Mesendoderm (in vitro differentiated cells): ENCODE results near the gene FAXC.
A peak's percentile ranks its signal among the peaks of the same experiment; 100 is the strongest.
"Not testable (repeated sequence)": the region's sequence is repeated elsewhere in the genome, so short reads cannot be mapped to it uniquely, and the experiment has no call there.

Source experiments
- DNase-seq: peaks from one replicate; pipeline ENCODE4 v3.0.0; 2013
- H2AK5ac ChIP-seq: 2 replicates; pipeline ENCODE4 v1.6.1; 2013; ENCODE audit warnings: low read length, inconsistent platforms
- H2BK120ac ChIP-seq: 2 replicates; pipeline ENCODE4 v1.6.1; 2013; ENCODE audit warnings: low read depth, mild to moderate bottlenecking, low read length, moderate library complexity, mixed read lengths
- H2BK15ac ChIP-seq: replicated peaks from 2 replicates; pipeline ENCODE4 v1.6.1; 2013; ENCODE audit warnings: low read depth, mild to moderate bottlenecking, moderate library complexity
- H2BK5ac ChIP-seq: 2 replicates; pipeline ENCODE4 v1.6.1; 2013; ENCODE audit warnings: low read length, inconsistent platforms
- H3K18ac ChIP-seq: 2 replicates; pipeline ENCODE4 v1.6.1; 2013; ENCODE audit warnings: mild to moderate bottlenecking, low read length, mixed read lengths
- H3K23ac ChIP-seq: one replicate; pipeline ENCODE4 v1.6.1; 2013; ENCODE audit warnings: low read length
- H3K27ac ChIP-seq: 2 replicates; pipeline ENCODE4 v1.5.1; 2013; ENCODE audit warnings: low read depth, mild to moderate bottlenecking, inconsistent platforms, low read length, moderate library complexity
- H3K27me3 ChIP-seq: 2 replicates; pipeline ENCODE4 v1.6.1; 2013; ENCODE audit warnings: low read length, control low read depth, mild to moderate bottlenecking, inconsistent platforms; ENCODE audit not compliant: insufficient read depth, poor library complexity
- H3K36me3 ChIP-seq: 2 replicates; pipeline ENCODE4 v1.6.1; 2013; ENCODE audit warnings: low read length, inconsistent platforms; ENCODE audit not compliant: control insufficient read depth, insufficient read depth
- H3K4ac ChIP-seq: one replicate; pipeline ENCODE4 v1.6.1; 2013; ENCODE audit warnings: low read depth, mild to moderate bottlenecking, low read length, moderate library complexity
- H3K4me1 ChIP-seq: 2 replicates; pipeline ENCODE4 v1.6.1; 2013; ENCODE audit warnings: low read depth, low read length, inconsistent platforms; ENCODE audit not compliant: control insufficient read depth
- H3K4me2 ChIP-seq: 2 replicates; pipeline ENCODE4 v1.6.1; 2013; ENCODE audit warnings: low read length
- H3K4me3 ChIP-seq: 2 replicates; pipeline ENCODE4 v1.5.1; 2013; ENCODE audit warnings: mild to moderate bottlenecking, low read length
- H3K56ac ChIP-seq: one replicate; pipeline ENCODE4 v1.6.1; 2013; ENCODE audit warnings: low read length
- H3K79me1 ChIP-seq: 2 replicates; pipeline ENCODE4 v1.6.1; 2013; ENCODE audit warnings: low read length, inconsistent platforms
- H3K79me2 ChIP-seq: 2 replicates; pipeline ENCODE4 v1.6.1; 2013; ENCODE audit warnings: mild to moderate bottlenecking, low read length; ENCODE audit not compliant: control insufficient read depth, insufficient read depth
- H3K9ac ChIP-seq: 2 replicates; pipeline ENCODE4 v1.6.1; 2013; ENCODE audit warnings: low read length, inconsistent platforms
- H4K5ac ChIP-seq: one replicate; pipeline ENCODE4 v1.6.1; 2013; ENCODE audit warnings: low read length
- H4K8ac ChIP-seq: one replicate; pipeline ENCODE4 v1.6.1; 2013; ENCODE audit warnings: low read depth, mild to moderate bottlenecking, control low read depth, low read length, moderate library complexity
- WGBS: extraction: QIAGEN DNeasy Blood & Tissue Kit; methylation state at CpG from one replicate; pipeline ENCODE4 v1.1.7; 2013; ENCODE audit warnings: low lambda C conversion rate, missing lambda C conversion rate; ENCODE audit not compliant: insufficient coverage; ENCODE audit errors: extremely low coverage; 5-methylcytosine and 5-hydroxymethylcytosine counted together

FAXC gene

DNA sequence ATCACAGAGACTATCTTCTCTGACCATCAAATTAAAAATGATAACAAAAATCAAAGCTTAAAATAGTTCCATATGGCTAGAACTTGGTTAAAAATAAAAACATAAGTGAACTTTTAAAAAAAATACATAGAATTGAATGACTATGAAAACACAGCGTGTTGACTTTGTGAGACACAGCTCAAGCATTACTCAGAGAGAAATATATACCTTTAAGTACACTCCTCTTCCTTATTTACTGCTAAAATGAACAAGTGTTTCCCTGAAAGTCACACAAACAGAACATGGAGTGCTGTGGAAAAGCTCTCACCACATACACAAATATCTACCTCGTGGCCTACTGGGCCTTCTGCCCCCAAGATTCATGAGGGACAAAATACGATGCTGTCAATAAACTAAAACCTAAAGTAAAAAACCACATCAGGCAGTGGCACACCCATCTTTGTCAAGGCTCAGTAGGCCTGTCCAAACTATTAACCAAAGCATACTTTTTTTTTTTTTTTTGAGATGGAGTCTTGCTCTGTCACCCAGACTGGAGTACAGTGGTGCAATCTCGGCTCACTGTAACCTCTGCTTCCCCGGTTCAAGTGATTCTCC, 7.5 kb downstream of the FAXC start:
- Histone ChIP-seq H2BK120ac (no peak overlapping the region), H3K4me3 (no peak overlapping the region), H3K9ac (no peak overlapping the region), H3K4me2 (no peak overlapping the region), H3K23ac (no peak overlapping the region), H4K5ac (no peak overlapping the region), H2BK5ac (no peak overlapping the region), H3K27ac (no peak overlapping the region), H2AK5ac (no peak overlapping the region), H3K36me3 (no peaks in the 10 kb centered on the region), H3K79me2 (no peaks in the 10 kb centered on the region), H2BK15ac (no peak overlapping the region), H4K8ac (no peak overlapping the region), H3K18ac (no peak overlapping the region), H3K56ac (no peak overlapping the region), H3K4ac (no peak overlapping the region), H3K4me1 (no peaks in the 10 kb centered on the region), H3K79me1 (peaks cover 4% of the 10 kb centered on the region), H3K27me3 (no peaks in the 10 kb centered on the region)
- DNase-seq = no peak
- WGBS = no CpG with 5 or more reads among the region's 5 CpGs

DNA sequence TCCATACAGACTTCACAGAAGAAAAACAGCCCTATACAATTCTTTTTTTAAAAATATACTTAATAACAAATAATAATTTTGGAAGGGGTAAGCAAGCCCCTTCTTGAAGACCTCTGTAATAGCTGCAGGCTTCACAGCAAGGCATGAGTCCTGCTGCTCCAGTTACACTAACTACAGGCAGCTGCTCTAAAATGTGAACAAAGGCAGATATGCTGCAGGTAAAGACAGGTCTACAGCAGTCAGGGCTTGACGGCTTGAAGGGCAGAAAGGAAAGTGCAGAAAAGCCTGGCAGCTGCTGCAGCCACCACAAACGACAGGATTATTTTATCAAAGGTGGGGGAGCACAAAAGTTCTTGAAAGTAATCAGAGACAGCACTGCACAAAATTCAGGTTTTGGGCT, 11.3 kb downstream of the FAXC start:
- Histone ChIP-seq H3K79me1 (no peaks in the 10 kb centered on the region), H3K36me3 (no peaks in the 10 kb centered on the region), H3K23ac (no peak overlapping the region), H2BK5ac (no peak overlapping the region), H3K79me2 (no peaks in the 10 kb centered on the region), H3K56ac (no peak overlapping the region), H2BK15ac (no peak overlapping the region), H3K9ac (no peak overlapping the region), H3K4me3 (no peak overlapping the region), H2BK120ac (no peak overlapping the region), H3K4me1 (no peaks in the 10 kb centered on the region), H3K27me3 (no peaks in the 10 kb centered on the region), H3K4me2 (no peak overlapping the region), H4K5ac (no peak overlapping the region), H3K27ac (no peak overlapping the region), H3K4ac (no peak overlapping the region), H4K8ac (no peak overlapping the region), H3K18ac (no peak overlapping the region), H2AK5ac (no peak overlapping the region)
- no peak for DNase-seq
- WGBS = no CpG with 5 or more reads among the region's 2 CpGs

DNA sequence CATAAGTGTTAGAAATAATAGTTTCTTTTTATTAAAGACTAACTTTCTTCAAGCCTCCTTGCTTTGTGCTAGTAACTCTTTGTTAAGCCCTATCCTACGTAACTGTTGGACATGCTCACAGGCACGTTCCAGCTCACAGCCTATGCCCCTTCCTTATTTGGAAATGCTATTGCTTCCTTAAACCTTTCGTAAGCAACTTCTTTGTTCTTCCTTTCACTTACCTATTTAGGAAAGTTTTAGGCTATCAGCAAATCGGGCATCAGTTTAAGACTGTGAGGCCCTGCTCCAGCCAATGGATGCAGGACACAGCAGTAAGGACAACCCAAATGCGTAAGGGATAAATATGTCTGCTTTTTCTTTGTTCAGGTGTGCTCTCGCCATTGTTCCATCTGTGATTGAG, 14.2 kb downstream of the FAXC start:
- not testable (repeated sequence) for H3K36me3 ChIP-seq, H3K9ac ChIP-seq, H4K8ac ChIP-seq, H3K56ac ChIP-seq, H3K18ac ChIP-seq, H3K4me2 ChIP-seq, H3K4me1 ChIP-seq, H3K27ac ChIP-seq, H3K23ac ChIP-seq, H3K4me3 ChIP-seq, H2BK120ac ChIP-seq, H2AK5ac ChIP-seq, H3K27me3 ChIP-seq, H3K4ac ChIP-seq, H3K79me1 ChIP-seq, H2BK5ac ChIP-seq, H3K79me2 ChIP-seq, H2BK15ac ChIP-seq, H4K5ac ChIP-seq
- no CpG with 5 or more reads among the region's 6 CpGs for WGBS
- peak; percentile 36 for DNase-seq

DNA sequence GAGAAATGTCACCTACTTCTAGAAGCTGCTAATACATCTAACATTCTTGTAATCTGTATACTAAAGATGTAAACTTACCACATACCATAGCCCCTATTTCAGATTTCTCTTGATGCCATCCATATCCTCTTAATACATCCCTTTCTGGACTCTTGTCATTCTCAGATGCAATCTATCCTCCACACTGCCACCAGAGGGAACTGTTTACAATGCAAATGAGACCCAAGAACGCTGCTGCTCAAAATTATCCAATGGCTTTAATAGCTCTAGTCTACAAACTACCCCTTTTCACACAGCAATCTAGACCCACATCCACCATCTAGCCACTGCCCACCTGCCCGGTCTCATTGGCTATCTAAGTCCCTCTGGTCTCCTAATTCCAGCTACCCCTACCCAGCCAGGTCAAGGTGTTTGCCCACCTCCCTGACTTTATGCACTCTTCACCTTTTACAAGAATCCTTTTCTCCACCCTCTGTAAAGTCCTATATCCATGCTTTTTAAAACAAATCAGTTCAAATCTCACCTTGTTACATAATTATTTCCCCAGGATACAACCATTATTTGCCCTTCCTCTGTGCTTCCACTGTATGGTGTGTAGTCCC, 14.8 kb downstream of the FAXC start:
- Histone ChIP-seq H3K9ac (no peak overlapping the region), H3K27ac (no peak overlapping the region)

DNA sequence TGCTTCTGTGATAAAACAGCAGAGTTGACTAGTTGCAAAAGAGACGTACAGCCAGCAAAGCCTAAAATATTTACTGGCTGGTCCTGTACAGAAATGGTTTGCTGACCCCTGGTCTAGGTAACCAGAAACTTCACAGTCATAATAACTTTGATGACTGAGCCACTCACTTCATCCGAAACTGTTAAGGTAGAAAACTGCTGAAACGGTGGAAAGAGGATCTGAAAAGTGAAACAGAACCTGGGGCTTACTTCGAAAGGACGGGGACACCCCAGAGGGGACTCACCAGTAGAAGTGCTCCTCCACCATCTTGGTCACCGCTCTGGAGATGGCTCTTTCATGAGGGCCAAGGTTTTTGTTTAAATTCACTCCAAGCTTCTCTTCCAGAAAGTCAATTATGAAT, 16.4 kb downstream of the FAXC start:
- Histone ChIP-seq H3K23ac (no peak overlapping the region), H3K36me3 (no peaks in the 10 kb centered on the region), H3K79me2 (no peaks in the 10 kb centered on the region), H4K5ac (no peak overlapping the region), H2AK5ac (no peak overlapping the region), H2BK120ac (no peak overlapping the region), H2BK5ac (no peak overlapping the region), H3K27ac (no peak overlapping the region), H4K8ac (no peak overlapping the region), H3K56ac (no peak overlapping the region), H3K18ac (no peak overlapping the region), H3K4me1 (no peaks in the 10 kb centered on the region), H3K79me1 (no peaks in the 10 kb centered on the region), H3K4ac (no peak overlapping the region), H3K9ac (no peak overlapping the region), H2BK15ac (no peak overlapping the region), H3K4me3 (no peak overlapping the region), H3K4me2 (no peak overlapping the region), H3K27me3 (no peaks in the 10 kb centered on the region)
- DNase-seq = no peak
- no CpG with 5 or more reads among the region's 6 CpGs for WGBS

More for the DNA sequence above, 14.8 kb downstream of the FAXC start:
- Histone ChIP-seq H3K56ac (no peak overlapping the region), H4K8ac (no peak overlapping the region), H3K4me1 (no peaks in the 10 kb centered on the region), H3K4me2 (no peak overlapping the region), H3K27me3 (no peaks in the 10 kb centered on the region), H3K4me3 (no peak overlapping the region), H3K79me2 (no peaks in the 10 kb centered on the region), H2BK5ac (no peak overlapping the region), H3K23ac (no peak overlapping the region), H4K5ac (no peak overlapping the region), H3K18ac (no peak overlapping the region), H2BK15ac (no peak overlapping the region), H2AK5ac (no peak overlapping the region), H3K36me3 (no peaks in the 10 kb centered on the region), H2BK120ac (no peak overlapping the region), H3K4ac (no peak overlapping the region), H3K79me1 (no peaks in the 10 kb centered on the region)
- no CpG with 5 or more reads among the region's 2 CpGs for WGBS
- peak; percentile 75 for DNase-seq

DNA sequence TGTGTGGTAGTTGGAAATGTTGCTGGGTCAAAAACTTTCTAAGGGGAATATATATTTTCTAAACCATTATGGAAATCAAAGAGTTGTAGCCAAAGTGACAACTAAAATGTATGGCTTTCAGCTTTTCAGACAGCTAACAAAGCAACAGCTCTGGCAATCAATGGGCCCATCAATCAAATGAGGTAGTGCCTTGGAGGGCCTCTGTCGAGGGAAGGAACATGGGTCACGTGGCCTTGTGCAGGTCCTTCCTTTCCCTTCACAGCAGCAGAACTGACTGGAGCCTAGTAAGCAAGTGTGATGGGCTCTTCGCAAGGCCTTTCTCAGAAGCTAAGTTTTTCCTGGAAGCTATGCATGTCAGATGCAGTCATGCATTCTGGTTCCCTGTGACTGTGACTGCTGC, 17.9 kb downstream of the FAXC start:
- H3K4ac ChIP-seq = no peak overlapping the region
- H3K4me1 ChIP-seq = no peaks in the 10 kb centered on the region
- H3K36me3 ChIP-seq = no peaks in the 10 kb centered on the region
- no peak overlapping the region for H3K9ac ChIP-seq
- no CpG with 5 or more reads among the region's 3 CpGs for WGBS
- no peaks in the 10 kb centered on the region for H3K79me2 ChIP-seq
- H2AK5ac ChIP-seq = no peak overlapping the region
- no peak overlapping the region for H3K4me2 ChIP-seq
- no peak for DNase-seq
- no peak overlapping the region for H4K5ac ChIP-seq
- no peak overlapping the region for H2BK15ac ChIP-seq
- no peak overlapping the region for H3K27ac ChIP-seq
- H3K18ac ChIP-seq = no peak overlapping the region
- no peak overlapping the region for H3K23ac ChIP-seq
- H3K79me1 ChIP-seq = no peaks in the 10 kb centered on the region
- H2BK120ac ChIP-seq = no peak overlapping the region
- no peak overlapping the region for H3K56ac ChIP-seq
- no peaks in the 10 kb centered on the region for H3K27me3 ChIP-seq
- H4K8ac ChIP-seq = no peak overlapping the region
- H2BK5ac ChIP-seq = no peak overlapping the region
- no peak overlapping the region for H3K4me3 ChIP-seq
